Endothelial cell of hepatic sinusoid (primary cell): ENCODE results near the gene ASGR1.

Experiments used
- in situ Hi-C: cut with HindIII; loops from 2 replicates; pipeline ENCODE4 v1.10.0; 2017; ENCODE audit warnings: low sequenced_read_pairs

Gene ASGR1

GRCh38 chr17:7179317-7180254 is at the start of gene ASGR1:
Gene ASGR1, minus strand, starts transcription at chr17:7179370. Its CDS starts 807 bp downstream, at chr17:7178563.
- in situ Hi-C loops: no loop called here

GRCh38 chr17:7228920-7229319 is 49.8 kb upstream of the ASGR1 start:
- in situ Hi-C loops: loop anchor here (5.0 kb wide), 3 partner anchors 67 to 98 kb away; partner anchors contain the start of gene NEURL4

GRCh38 chr17:7226721-7227710 is 47.8 kb upstream of the ASGR1 start:
- in situ Hi-C loops: loop anchor here (5.0 kb wide), 3 partner anchors 65 to 100 kb away; partner anchors contain the start of gene NEURL4

- in situ Hi-C loops: loop anchor here (5.0 kb wide), 3 partner anchors 64 to 101 kb away; partner anchors contain the start of gene NEURL4
Observed at GRCh38 chr17:7225711-7226331, 46.7 kb upstream of the ASGR1 start.

- in situ Hi-C loops: loop anchor here (5.0 kb wide), 3 partner anchors 62 to 103 kb away; partner anchors contain the start of gene NEURL4
Observed at GRCh38 chr17:7224661-7225111, 45.5 kb upstream of the ASGR1 start.

- in situ Hi-C loops: no loop called here
Observed at GRCh38 chr17:7224110-7224509, 44.9 kb upstream of the ASGR1 start.

- in situ Hi-C loops: no loop called here
Observed at GRCh38 chr17:7223375-7223774, 44.2 kb upstream of the ASGR1 start.

- in situ Hi-C loops: no loop called here
Observed at GRCh38 chr17:7222972-7223292, 43.8 kb upstream of the ASGR1 start.

- in situ Hi-C loops: no loop called here
Observed at GRCh38 chr17:7222093-7222971, 43.2 kb upstream of the ASGR1 start.

- in situ Hi-C loops: no loop called here
Observed at GRCh38 chr17:7221278-7222092, 42.3 kb upstream of the ASGR1 start.

- in situ Hi-C loops: no loop called here
Observed at GRCh38 chr17:7220593-7221277, 41.6 kb upstream of the ASGR1 start.

GRCh38 chr17:7219812-7220592 is 40.8 kb upstream of the ASGR1 start, which contains the start of the genes ACADVL and DLG4:
Gene ACADVL, plus strand, starts transcription at chr17:7219938. Its CDS starts 47 bp downstream, at chr17:7219985.
Gene DLG4, minus strand, starts transcription at chr17:7219836.
- in situ Hi-C loops: no loop called here

GRCh38 chr17:7219229-7219811 is 40.1 kb upstream of the ASGR1 start:
- in situ Hi-C loops: no loop called here

GRCh38 chr17:7218758-7219157 is 39.6 kb upstream of the ASGR1 start:
- in situ Hi-C loops: no loop called here

GRCh38 chr17:7218166-7218565 is 39.0 kb upstream of the ASGR1 start:
- in situ Hi-C loops: no loop called here

GRCh38 chr17:7217113-7217987 is 38.2 kb upstream of the ASGR1 start:
- in situ Hi-C loops: no loop called here
